ENCODE data around the gene FLACC1. TPM values are rescaled to one million over a fixed set of nuclear protein-coding genes. Genes with fewer than 3 reads are reported as not detected.

The FLACC1 gene
- total and polyA plus RNA-seq, 2 donors (not counting 1 experiment from before 2014, with no cell fraction given) = 1.5 to 5.0 TPM

GRCh38 chr2:201273330-201273983, 83.7 kb downstream of the FLACC1 start:
- intact Hi-C loops (cut with micrococcal nuclease) = no loop called here
- Mint-ChIP-seq H3K4me3 (no peak overlapping the region), H3K9me3 (ENCODE audit: insufficient read depth) (no peaks in the 10 kb centered on the region), H3K27me3 (no peaks in the 10 kb centered on the region), H3K27ac (no peak overlapping the region), H3K4me1 (peaks cover 21% of the 10 kb centered on the region)
- 86% methylated on average over 1 of the region's 9 CpGs for WGBS (ENCODE audit: insufficient coverage)
- peaks cover 17 to 93% of the 10 kb centered on the region in 2 experiments for H3K36me3 ChIP-seq (replicated peaks in 1 of 2; ENCODE audit: control extremely low read depth in 1 of 2, control insufficient read depth in 1 of 2, extremely low read depth in 1 of 2, insufficient read depth in 2 of 2, low read length in 1 of 2)
- POLR2A ChIA-PET = no interaction called here
- H3K4me3 ChIP-seq (ENCODE audit: control extremely low read depth in 1 of 5, extremely low read depth in 1 of 5, insufficient read depth in 1 of 5, low read depth in 2 of 5, low read length in 4 of 5) = no peak overlapping the region
- DNase-seq (no peak), ATAC-seq (ENCODE audit: low read depth) (no peak)
- H3K4me1 ChIP-seq (ENCODE audit: control insufficient read depth in 2 of 2, insufficient read depth in 2 of 2, low read length in 2 of 2) = no peaks in the 10 kb centered on the region
- no peaks in the 10 kb centered on the region for H3K9me3 ChIP-seq (ENCODE audit: control extremely low read depth in 1 of 3, control insufficient read depth in 2 of 3, insufficient read depth in 1 of 3, low read length in 2 of 3)
- peaks cover 36% of the 10 kb centered on the region for H4K20me1 ChIP-seq (ENCODE audit: control insufficient read depth, insufficient read depth, low read length, poor library complexity, severe bottlenecking)
- H3K27me3 ChIP-seq (replicated peaks in 1 of 4; ENCODE audit: control extremely low read depth in 1 of 4, control insufficient read depth in 3 of 4, insufficient read depth in 4 of 4, low read length in 3 of 4) = no peaks in the 10 kb centered on the region
- CTCF ChIA-PET = interaction anchor here (2.6 kb wide), 1 partner anchor 37 kb away, joined by 7 read pairs; no protein-coding TSS in a partner anchor
- H3K9ac ChIP-seq (ENCODE audit: low read length) = no peak overlapping the region
- H3K79me2 ChIP-seq (ENCODE audit: control insufficient read depth, insufficient read depth, low read length) = peaks cover 37% of the 10 kb centered on the region
- no peak overlapping the region for H3K27ac ChIP-seq (ENCODE audit: low read length in 2 of 2)
- no peak overlapping the region for H2AFZ ChIP-seq (ENCODE audit: insufficient read depth, low read depth, low read length, poor library complexity, severe bottlenecking)
- TF ChIP-seq EZH2 (IDR thresholded peaks at IDR 0.05; ENCODE audit: borderline replicate concordance, insufficient read depth, low read depth, low read length, poor library complexity, severe bottlenecking) = no peak
- no peak for TF ChIP-seq CTCF (IDR thresholded peaks at IDR 0.05)
- no peak overlapping the region for H3K4me2 ChIP-seq (replicated peaks; ENCODE audit: low read depth, low read length, poor library complexity, severe bottlenecking)

DNA sequence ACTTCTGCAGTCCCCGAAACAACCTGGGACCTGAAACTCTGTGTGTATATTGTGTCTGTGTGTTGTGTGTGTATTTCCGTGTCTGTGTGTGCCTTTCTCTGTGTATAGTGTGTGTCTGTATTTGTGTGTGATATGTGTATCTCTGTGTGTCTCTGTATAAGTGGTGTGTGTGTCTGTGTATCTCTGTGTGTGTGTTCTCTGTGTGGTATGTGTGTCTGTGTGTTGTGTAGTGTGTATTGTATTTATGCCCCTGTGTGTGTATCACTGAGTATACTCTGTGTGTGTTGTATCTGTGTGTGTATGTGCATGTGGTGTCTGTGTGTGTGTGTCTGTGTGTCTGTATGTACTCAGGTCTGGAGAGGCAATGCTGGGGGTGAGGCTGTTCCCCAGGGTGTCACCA, 85.2 kb downstream of the FLACC1 start:
- Histone ChIP-seq H3K9me3 (ENCODE audit: control extremely low read depth in 1 of 3, control insufficient read depth in 2 of 3, insufficient read depth in 1 of 3, low read length in 2 of 3) (no peaks in the 10 kb centered on the region), H2AFZ (ENCODE audit: insufficient read depth, low read depth, low read length, poor library complexity, severe bottlenecking) (no peak overlapping the region), H3K9ac (ENCODE audit: low read length) (no peak overlapping the region), H3K4me3 (ENCODE audit: control extremely low read depth in 1 of 5, extremely low read depth in 1 of 5, insufficient read depth in 1 of 5, low read depth in 2 of 5, low read length in 4 of 5) (no peak overlapping the region), H3K27me3 (replicated peaks in 1 of 4; ENCODE audit: control extremely low read depth in 1 of 4, control insufficient read depth in 3 of 4, insufficient read depth in 4 of 4, low read length in 3 of 4) (no peaks in the 10 kb centered on the region), H3K79me2 (ENCODE audit: control insufficient read depth, insufficient read depth, low read length) (peaks cover 53% of the 10 kb centered on the region), H3K27ac (ENCODE audit: low read length in 2 of 2) (peak overlapping the region in 1 of 2 donors; percentile 39), H4K20me1 (ENCODE audit: control insufficient read depth, insufficient read depth, low read length, poor library complexity, severe bottlenecking) (peaks cover 51% of the 10 kb centered on the region), H3K4me1 (ENCODE audit: control insufficient read depth in 2 of 2, insufficient read depth in 2 of 2, low read length in 2 of 2) (no peaks in the 10 kb centered on the region), H3K4me2 (replicated peaks; ENCODE audit: low read depth, low read length, poor library complexity, severe bottlenecking) (no peak overlapping the region), H3K36me3 (replicated peaks in 1 of 2; ENCODE audit: control extremely low read depth in 1 of 2, control insufficient read depth in 1 of 2, extremely low read depth in 1 of 2, insufficient read depth in 2 of 2, low read length in 1 of 2) (peaks cover 21 to 94% of the 10 kb centered on the region in 2 experiments)
- TF ChIP-seq CTCF (IDR thresholded peaks at IDR 0.05) = no peak
- no peak for TF ChIP-seq EZH2 (IDR thresholded peaks at IDR 0.05; ENCODE audit: borderline replicate concordance, insufficient read depth, low read depth, low read length, poor library complexity, severe bottlenecking)
- Mint-ChIP-seq H3K4me3 (no peak overlapping the region), H3K9me3 (ENCODE audit: insufficient read depth) (no peaks in the 10 kb centered on the region), H3K4me1 (peaks cover 26% of the 10 kb centered on the region), H3K27ac (peak overlapping the region; percentile 60), H3K27me3 (no peaks in the 10 kb centered on the region)
- intact Hi-C loops (cut with micrococcal nuclease) = no loop called here
- 96% methylated on average over 2 of the region's 2 CpGs for WGBS (ENCODE audit: insufficient coverage)
- no peak for ATAC-seq (ENCODE audit: low read depth)
- ChIA-PET CTCF (no interaction called here), POLR2A (no interaction called here)
- DNase-seq = no peak

Measured in B cell (primary cell).